Psoas muscle (tissue), 8 donors: ENCODE results near the gene AKT3. TPM values are rescaled to one million over a fixed set of nuclear protein-coding genes. Genes with fewer than 3 reads are reported as not detected.
"Not testable (repeated sequence)": the region's sequence is repeated elsewhere in the genome, so short reads cannot be mapped to it uniquely, and the experiment has no call there.

Source experiments
- ATAC-seq, 4 donors: fragments of 200-7000 bp; cut with Tn5 transposase; one replicate each; pipeline ENCODE4 v1.9.1; 2020; ENCODE audit warnings: moderate library complexity in 3 of 4, mild to moderate bottlenecking in 2 of 4
- DNase-seq, 2 donors: peaks; one replicate each; pipeline ENCODE4 v3.0.0-alpha.2; 2020
- H3K27ac ChIP-seq: fragments of 200-600 bp; one replicate; pipeline ENCODE4 v1.8.0; 2022
- H3K27me3 ChIP-seq, 3 donors: fragments of 200-600 bp in 1 of 3; one replicate each; pipeline versions ENCODE4 v1.6.1 to v1.8.0; 2013 to 2022; ENCODE audit warnings: low read length in 2 of 3, mild to moderate bottlenecking in 2 of 3, moderate library complexity in 1 of 3; ENCODE audit not compliant: insufficient read depth in 3 of 3
- H3K36me3 ChIP-seq, 2 donors: fragments of 200-600 bp in 1 of 2; one replicate each; pipeline versions ENCODE4 v1.6.1 to v1.8.0; 2013 to 2022; ENCODE audit warnings: low read depth in 1 of 2, mild to moderate bottlenecking in 1 of 2, moderate library complexity in 1 of 2; ENCODE audit not compliant: insufficient read depth in 1 of 2
- H3K4me1 ChIP-seq: fragments of 200-600 bp; one replicate; pipeline ENCODE4 v1.8.0; 2022
- H3K4me3 ChIP-seq: fragments of 200-600 bp; one replicate; pipeline ENCODE4 v1.8.0; 2022; ENCODE audit warnings: mild to moderate bottlenecking
- H3K9me3 ChIP-seq: fragments of 200-600 bp; one replicate; pipeline ENCODE4 v1.8.0; 2022
- CTCF ChIP-seq: fragments of 200-600 bp; IDR thresholded peaks from one replicate; pipeline ENCODE4 v1.8.0; 2022; ENCODE audit warnings: antibody characterized with exemption
- WGBS, 3 donors: extraction: QIAGEN DNeasy Blood & Tissue Kit; methylation state at CpG; one replicate each; pipeline versions ENCODE4 v1.1.6 to v1.1.7; 2013; 5-methylcytosine and 5-hydroxymethylcytosine counted together
- intact Hi-C, 2 donors: fragments of 100-400 bp; cut with DNase I; formaldehyde crosslinking; loops; one replicate each; pipeline versions ENCODE4 v1.11.0 to v1.14.2; 2022
- polyA plus RNA-seq, 3 donors: library from polyadenylated mRNA; stranded (reverse); fragments of 200-250 nt; gene quantifications; one replicate each; pipeline ENCODE4 v1.2.3, GENCODE V29; 2013
- total RNA-seq, 4 donors: library from RNA; stranded (reverse); fragmentation: NEBNext Ultra II Directional in 2 of 4; extraction: Animal tissue kit (Norgen Biotek cat#: 25700) in 2 of 4; gene quantifications; one replicate each; pipeline versions ENCODE4 v1.2.1 to v1.2.4, GENCODE V29; 2021 to 2023
- donor health status: healthy with polysubstance abuse.
- donor health status: DM: no; HTN: no; CAD: no; lungs with moderate emphysema.
- donor health status: Bipolar disorder and iron deficiency.
- donor health status: healthy.
- donor health status: DM: yes; HTN: yes; CAD: no.
- donor health status: DM: no; HTN: no; CAD: no.
- donor health status: DM: no; HTN: no; CAD: no.
- donor health status: DM: yes; HTN: yes; CAD: no.

AKT3 gene
- total and polyA plus RNA-seq, 7 donors: 3.3 to 25.1 (median 9.8) TPM

GRCh38 chr1:243837907-243838535, 12.0 kb downstream of the AKT3 start:
- Histone ChIP-seq H3K4me3 (no peak overlapping the region), H3K9me3 (no peaks in the 10 kb centered on the region), H3K4me1 (no peaks in the 10 kb centered on the region), H3K36me3 (no peaks in the 10 kb centered on the region), H3K27ac (no peak overlapping the region), H3K27me3 (no peaks in the 10 kb centered on the region)
- TF ChIP-seq CTCF: no peak
- DNase-seq (no peak), ATAC-seq (no peak)
- WGBS, 3 donors: 98 to 100% (median 99%) methylated on average over 1 of the region's 1 CpG
- intact Hi-C loops: no loop called here

DNA sequence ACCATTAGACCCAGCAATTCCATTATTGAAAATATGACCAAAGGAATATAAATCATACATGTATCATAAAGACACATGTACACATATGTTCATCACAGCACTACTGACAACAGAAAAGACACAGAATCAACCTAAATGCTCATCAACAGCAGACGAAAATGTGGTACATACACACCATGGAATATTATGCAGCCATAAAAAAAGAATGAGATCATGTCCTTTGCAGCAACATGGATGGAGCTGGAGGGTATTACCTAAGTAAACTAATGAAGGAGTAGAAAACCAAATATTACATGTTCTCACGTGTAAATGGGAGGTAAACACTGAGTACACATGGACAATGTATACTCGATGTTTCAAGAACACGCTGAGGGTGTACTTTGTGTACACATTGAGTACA, 15.9 kb downstream of the AKT3 start:
- ATAC-seq: no peak
- no peak overlapping the region for H3K4me3 ChIP-seq
- H3K27ac ChIP-seq: no peak overlapping the region
- DNase-seq: no peak
- intact Hi-C loops: no loop called here
- H3K9me3 ChIP-seq: no peaks in the 10 kb centered on the region
- H3K27me3 ChIP-seq: no peaks in the 10 kb centered on the region
- no peaks in the 10 kb centered on the region for H3K4me1 ChIP-seq
- no peaks in the 10 kb centered on the region for H3K36me3 ChIP-seq
- WGBS, 3 donors: 97 to 100% (median 99%) methylated on average over 4 of the region's 4 CpGs
- no peak for TF ChIP-seq CTCF

DNA sequence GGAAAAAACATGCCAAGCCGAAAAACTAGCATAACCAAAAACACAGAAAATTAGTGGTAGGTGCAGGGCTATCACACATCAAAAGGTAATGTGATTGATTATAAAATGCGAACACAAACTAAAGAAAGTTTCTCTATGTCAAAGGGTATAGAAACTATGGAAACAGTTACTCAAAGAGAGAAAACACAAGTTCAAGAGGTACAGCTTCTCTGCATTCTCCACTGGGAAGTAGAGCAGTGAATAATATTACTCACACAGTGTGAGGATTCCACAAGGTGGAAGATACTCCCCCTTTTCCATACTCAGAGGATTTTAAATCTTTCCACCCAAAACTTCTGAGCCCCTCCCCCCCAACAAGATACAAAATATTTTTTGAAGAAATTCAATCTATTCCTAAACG, 18.6 kb downstream of the AKT3 start:
- intact Hi-C loops: no loop called here
- Histone ChIP-seq H3K4me3 (no peak overlapping the region), H3K27me3 (no peaks in the 10 kb centered on the region), H3K27ac (no peak overlapping the region), H3K9me3 (no peaks in the 10 kb centered on the region), H3K4me1 (no peaks in the 10 kb centered on the region), H3K36me3 (no peaks in the 10 kb centered on the region)
- no peak for TF ChIP-seq CTCF
- 90 to 92% (median 91%) methylated on average over 3 of the region's 3 CpGs for WGBS, 3 donors
- DNase-seq: no peak
- ATAC-seq: no peak

GRCh38 chr1:243827206-243827605, 22.8 kb downstream of the AKT3 start:
- H3K9me3 ChIP-seq: peaks cover 6% of the 10 kb centered on the region
- H3K27ac ChIP-seq: no peak overlapping the region
- intact Hi-C loops: no loop called here
- no peaks in the 10 kb centered on the region for H3K27me3 ChIP-seq
- ATAC-seq (no peak), DNase-seq (no peak)
- no peak overlapping the region for H3K4me3 ChIP-seq
- H3K4me1 ChIP-seq: no peaks in the 10 kb centered on the region
- H3K36me3 ChIP-seq: no peaks in the 10 kb centered on the region
- TF ChIP-seq CTCF: no peak

- WGBS, 3 donors: 94 to 100% (median 97%) methylated on average over 1 of the region's 1 CpG
- intact Hi-C loops, DNase-seq, H3K27ac ChIP-seq, H3K36me3 ChIP-seq, H3K27me3 ChIP-seq, ATAC-seq, H3K4me3 ChIP-seq, H3K4me1 ChIP-seq: not testable (repeated sequence)
- H3K9me3 ChIP-seq: peaks cover 11% of the 10 kb centered on the region
These were observed 25.1 kb downstream of the AKT3 start for GRCh38 chr1:243824907-243825306.
